ENCODE data around the gene STUM. TPM values are rescaled to one million over a fixed set of nuclear protein-coding genes. Genes with fewer than 3 reads are reported as not detected.
"Not testable (repeated sequence)": the region's sequence is repeated elsewhere in the genome, so short reads cannot be mapped to it uniquely, and the experiment has no call there.

Gene STUM
- total RNA-seq, 2 experiments from 2014 or later, result not detected

GRCh38 chr1:226597616-226598454 lies 49.3 kb downstream of the STUM start:
- H3K27me3 ChIP-seq (ENCODE audit: control insufficient read depth in 1 of 2, insufficient read depth in 2 of 2, low read length in 2 of 2), result peaks cover 0 to 6% of the 10 kb centered on the region in 2 experiments
- Mint-ChIP-seq H3K36me3 (ENCODE audit: low read depth) (no peaks in the 10 kb centered on the region), H3K4me1 (ENCODE audit: low read depth) (no peaks in the 10 kb centered on the region), H3K27me3 (no peaks in the 10 kb centered on the region), H3K4me3 (no peak overlapping the region), H3K9me3 (no peaks in the 10 kb centered on the region), H3K27ac (no peak overlapping the region)
- H3K9me3 ChIP-seq (ENCODE audit: control insufficient read depth in 1 of 2, insufficient read depth in 1 of 2, low read length in 2 of 2), result peaks cover 0 to 4% of the 10 kb centered on the region in 2 experiments
- no peak overlapping the region for H3K27ac ChIP-seq (ENCODE audit: low read depth in 1 of 2, low read length in 2 of 2)
- no peak overlapping the region for H3K4me3 ChIP-seq (ENCODE audit: low read length)
- DNase-seq (no peak), ATAC-seq (ENCODE audit: poor library complexity) (no peak)
- intact Hi-C loops (cut with DNase I, micrococcal nuclease), result no loop called here
- H3K4me1 ChIP-seq (ENCODE audit: insufficient read depth, low read length), result no peaks in the 10 kb centered on the region
- no peak for TF ChIP-seq CTCF (IDR thresholded peaks at IDR 0.05)
- CTCF ChIA-PET, result no interaction called here
- H3K36me3 ChIP-seq (ENCODE audit: insufficient read depth, low read length), result no peaks in the 10 kb centered on the region
- POLR2A ChIA-PET, result no interaction called here

GRCh38 chr1:226598455-226598849 lies 49.9 kb downstream of the STUM start:
- Histone ChIP-seq H3K27me3 (ENCODE audit: control insufficient read depth in 1 of 2, insufficient read depth in 2 of 2, low read length in 2 of 2) (peaks cover 0 to 6% of the 10 kb centered on the region in 2 experiments), H3K27ac (ENCODE audit: low read depth in 1 of 2, low read length in 2 of 2) (no peak overlapping the region), H3K4me3 (ENCODE audit: low read length) (no peak overlapping the region), H3K9me3 (ENCODE audit: control insufficient read depth in 1 of 2, insufficient read depth in 1 of 2, low read length in 2 of 2) (peaks cover 0 to 4% of the 10 kb centered on the region in 2 experiments), H3K36me3 (ENCODE audit: insufficient read depth, low read length) (no peaks in the 10 kb centered on the region), H3K4me1 (ENCODE audit: insufficient read depth, low read length) (no peaks in the 10 kb centered on the region)
- Mint-ChIP-seq H3K4me1 (ENCODE audit: low read depth) (no peaks in the 10 kb centered on the region), H3K4me3 (no peak overlapping the region), H3K9me3 (no peaks in the 10 kb centered on the region), H3K27ac (no peak overlapping the region), H3K36me3 (ENCODE audit: low read depth) (no peaks in the 10 kb centered on the region), H3K27me3 (no peaks in the 10 kb centered on the region)
- TF ChIP-seq CTCF (IDR thresholded peaks at IDR 0.05), result no peak
- POLR2A ChIA-PET, result no interaction called here
- no peak for DNase-seq
- ATAC-seq (ENCODE audit: poor library complexity), result no peak
- CTCF ChIA-PET, result no interaction called here
- intact Hi-C loops (cut with DNase I, micrococcal nuclease), result no loop called here

GRCh38 chr1:226598955-226599354 lies 50.4 kb downstream of the STUM start:
- POLR2A ChIA-PET; H3K4me1 Mint-ChIP-seq (ENCODE audit: low read depth); ATAC-seq (ENCODE audit: poor library complexity); H3K4me3 ChIP-seq (ENCODE audit: low read length); H3K27me3 ChIP-seq (ENCODE audit: control insufficient read depth in 1 of 2, insufficient read depth in 2 of 2, low read length in 2 of 2); H3K27ac ChIP-seq (ENCODE audit: low read depth in 1 of 2, low read length in 2 of 2); H3K9me3 ChIP-seq (ENCODE audit: control insufficient read depth in 1 of 2, insufficient read depth in 1 of 2, low read length in 2 of 2); H3K36me3 Mint-ChIP-seq (ENCODE audit: low read depth); H3K27ac Mint-ChIP-seq; DNase-seq; intact Hi-C loops (cut with DNase I, micrococcal nuclease); H3K27me3 Mint-ChIP-seq; H3K36me3 ChIP-seq (ENCODE audit: insufficient read depth, low read length); H3K4me1 ChIP-seq (ENCODE audit: insufficient read depth, low read length); H3K9me3 Mint-ChIP-seq; H3K4me3 Mint-ChIP-seq: not testable (repeated sequence)
- CTCF ChIA-PET, result interaction anchor here (0.6 kb wide), 1 partner anchor 13 kb away, joined by 3 read pairs; no protein-coding TSS in a partner anchor

Data from CD4-positive, alpha-beta T cell (primary cell).